Ishikawa (cell line): ENCODE measurements around the gene RHOV.

Source experiments
- CEBPB ChIP-seq: IDR thresholded peaks from 2 replicates; pipeline ENCODE4 v1.6.1; 2012
- CREB1 ChIP-seq: IDR thresholded peaks from 2 replicates; pipeline ENCODE4 v1.6.1; 2012; ENCODE audit warnings: low read depth
- EGR1 ChIP-seq: IDR thresholded peaks from 2 replicates; pipeline ENCODE4 v1.6.1; 2012
- EP300 ChIP-seq: IDR thresholded peaks from 2 replicates; pipeline ENCODE4 v1.6.1; 2012; ENCODE audit warnings: borderline replicate concordance
- FOXM1 ChIP-seq: IDR thresholded peaks from 2 replicates; pipeline ENCODE4 v1.6.1; 2012; ENCODE audit warnings: low read depth, borderline replicate concordance
- MAX ChIP-seq: IDR thresholded peaks from 2 replicates; pipeline ENCODE4 v1.6.1; 2012
- NFIC ChIP-seq: IDR thresholded peaks from 2 replicates; pipeline ENCODE4 v1.6.1; 2012
- RAD21 ChIP-seq: IDR thresholded peaks from 2 replicates; pipeline ENCODE4 v1.6.1; 2012; ENCODE audit warnings: low read depth
- TAF1 ChIP-seq: IDR thresholded peaks from 2 replicates; pipeline ENCODE4 v1.6.1; 2012; ENCODE audit warnings: low read depth, mild to moderate bottlenecking
- TCF12 ChIP-seq: IDR thresholded peaks from 2 replicates; pipeline ENCODE4 v1.6.1; 2012; ENCODE audit warnings: low read depth
- TEAD4 ChIP-seq: IDR thresholded peaks from 2 replicates; pipeline ENCODE4 v1.6.1; 2012
- YY1 ChIP-seq: IDR thresholded peaks from 2 replicates; pipeline ENCODE4 v1.6.1; 2012; ENCODE audit warnings: low read depth
- ZBTB7A ChIP-seq: IDR thresholded peaks from 2 replicates; pipeline ENCODE4 v1.6.1; 2012; ENCODE audit warnings: low read depth
- TF ChIP-seq, protein P1 (sequence below): IDR thresholded peaks from 2 replicates; pipeline ENCODE4 v1.6.1; 2012; ENCODE audit warnings: low read depth, mild to moderate bottlenecking
- TF ChIP-seq, protein P2 (sequence below): IDR thresholded peaks from 2 replicates; pipeline ENCODE4 v1.6.1; 2012

RHOV gene

DNA sequence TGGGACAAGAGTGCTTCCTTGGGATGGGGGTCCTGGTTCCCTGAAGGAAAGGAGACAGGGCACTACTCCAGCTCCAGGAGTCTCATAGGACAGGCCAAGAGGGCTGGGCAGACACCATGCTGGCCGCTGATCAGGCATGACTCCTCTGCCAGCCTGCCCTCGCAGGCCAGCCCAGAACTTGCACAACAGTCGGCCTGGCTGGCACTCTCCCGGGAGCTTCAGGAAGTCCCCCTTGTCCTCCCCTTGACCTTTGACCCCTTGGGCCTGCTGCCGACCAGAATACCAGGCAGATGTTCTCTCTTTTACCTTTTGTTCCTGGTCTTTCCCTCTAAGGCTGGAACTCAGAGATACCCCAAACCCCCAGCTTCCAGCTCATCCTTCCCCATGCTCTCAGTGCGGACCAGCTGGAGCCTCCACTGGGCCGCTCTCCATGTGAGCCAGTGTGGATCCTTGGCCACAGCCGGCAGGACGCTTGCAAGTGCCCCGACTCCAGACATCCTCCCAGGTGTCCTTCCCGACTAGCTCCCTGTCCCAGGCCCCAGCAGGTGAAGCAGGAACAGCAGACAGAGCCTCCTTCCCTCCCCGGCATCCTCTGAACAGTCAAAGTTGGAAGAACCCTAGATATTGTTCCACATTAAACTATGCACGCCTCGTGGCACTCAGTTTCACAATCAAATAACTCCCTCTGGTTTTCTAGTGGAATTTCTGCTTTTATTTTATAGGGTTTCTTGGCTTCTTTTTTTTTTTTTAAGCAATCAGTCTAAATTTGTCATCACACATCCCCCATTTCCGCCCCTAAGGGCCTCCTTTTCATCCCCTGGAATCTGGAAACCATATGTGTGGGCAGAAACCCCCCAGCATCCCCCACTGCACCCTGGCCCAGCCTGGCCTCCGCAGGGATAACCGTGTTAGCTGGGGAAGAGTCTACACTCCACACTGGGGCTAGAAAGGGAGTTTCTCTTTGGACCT, 35.9 kb upstream of the RHOV start:
- no peak for TF ChIP-seq TCF12
- TF ChIP-seq NFIC, result no peak
- TF ChIP-seq YY1, result no peak
- no peak for TF ChIP-seq MAX
- TF ChIP-seq, protein P1, sequence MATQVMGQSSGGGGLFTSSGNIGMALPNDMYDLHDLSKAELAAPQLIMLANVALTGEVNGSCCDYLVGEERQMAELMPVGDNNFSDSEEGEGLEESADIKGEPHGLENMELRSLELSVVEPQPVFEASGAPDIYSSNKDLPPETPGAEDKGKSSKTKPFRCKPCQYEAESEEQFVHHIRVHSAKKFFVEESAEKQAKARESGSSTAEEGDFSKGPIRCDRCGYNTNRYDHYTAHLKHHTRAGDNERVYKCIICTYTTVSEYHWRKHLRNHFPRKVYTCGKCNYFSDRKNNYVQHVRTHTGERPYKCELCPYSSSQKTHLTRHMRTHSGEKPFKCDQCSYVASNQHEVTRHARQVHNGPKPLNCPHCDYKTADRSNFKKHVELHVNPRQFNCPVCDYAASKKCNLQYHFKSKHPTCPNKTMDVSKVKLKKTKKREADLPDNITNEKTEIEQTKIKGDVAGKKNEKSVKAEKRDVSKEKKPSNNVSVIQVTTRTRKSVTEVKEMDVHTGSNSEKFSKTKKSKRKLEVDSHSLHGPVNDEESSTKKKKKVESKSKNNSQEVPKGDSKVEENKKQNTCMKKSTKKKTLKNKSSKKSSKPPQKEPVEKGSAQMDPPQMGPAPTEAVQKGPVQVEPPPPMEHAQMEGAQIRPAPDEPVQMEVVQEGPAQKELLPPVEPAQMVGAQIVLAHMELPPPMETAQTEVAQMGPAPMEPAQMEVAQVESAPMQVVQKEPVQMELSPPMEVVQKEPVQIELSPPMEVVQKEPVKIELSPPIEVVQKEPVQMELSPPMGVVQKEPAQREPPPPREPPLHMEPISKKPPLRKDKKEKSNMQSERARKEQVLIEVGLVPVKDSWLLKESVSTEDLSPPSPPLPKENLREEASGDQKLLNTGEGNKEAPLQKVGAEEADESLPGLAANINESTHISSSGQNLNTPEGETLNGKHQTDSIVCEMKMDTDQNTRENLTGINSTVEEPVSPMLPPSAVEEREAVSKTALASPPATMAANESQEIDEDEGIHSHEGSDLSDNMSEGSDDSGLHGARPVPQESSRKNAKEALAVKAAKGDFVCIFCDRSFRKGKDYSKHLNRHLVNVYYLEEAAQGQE, result no peak
- TF ChIP-seq RAD21, result no peak
- no peak for TF ChIP-seq EP300
- no peak for TF ChIP-seq CREB1
- TF ChIP-seq CEBPB, result no peak
- TF ChIP-seq, protein P2, sequence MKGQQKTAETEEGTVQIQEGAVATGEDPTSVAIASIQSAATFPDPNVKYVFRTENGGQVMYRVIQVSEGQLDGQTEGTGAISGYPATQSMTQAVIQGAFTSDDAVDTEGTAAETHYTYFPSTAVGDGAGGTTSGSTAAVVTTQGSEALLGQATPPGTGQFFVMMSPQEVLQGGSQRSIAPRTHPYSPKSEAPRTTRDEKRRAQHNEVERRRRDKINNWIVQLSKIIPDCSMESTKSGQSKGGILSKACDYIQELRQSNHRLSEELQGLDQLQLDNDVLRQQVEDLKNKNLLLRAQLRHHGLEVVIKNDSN, result no peak
- TF ChIP-seq ZBTB7A, result no peak
- TF ChIP-seq EGR1, result no peak
- no peak for TF ChIP-seq TAF1
- no peak for TF ChIP-seq FOXM1
- no peak for TF ChIP-seq TEAD4

DNA sequence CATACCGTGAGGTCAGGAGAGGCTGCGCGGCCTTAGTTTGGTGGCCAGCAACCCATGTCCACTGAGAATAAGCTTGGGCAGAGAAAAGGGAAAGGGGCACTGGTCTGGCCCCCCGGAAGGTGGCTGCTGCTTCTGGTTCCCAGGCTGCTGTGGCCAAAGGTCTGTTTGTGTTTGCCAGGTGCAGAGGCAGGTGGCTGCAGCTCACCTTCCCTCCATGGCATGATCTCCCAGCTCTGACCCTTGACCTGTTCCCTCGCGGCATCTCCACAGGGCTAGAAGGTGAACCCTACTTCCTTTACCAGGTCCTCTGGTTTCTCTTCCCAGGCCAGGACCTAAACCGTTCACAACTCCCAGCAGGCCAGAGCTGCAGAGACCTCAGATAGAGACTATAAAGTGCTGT, 34.1 kb upstream of the RHOV start:
- TF ChIP-seq YY1, result no peak
- TF ChIP-seq, protein P2, result no peak
- TF ChIP-seq, protein P1, result no peak

GRCh38 chr15:40906991-40907802, 33.2 kb upstream of the RHOV start:
- peak; percentile 11; the same call in 1 of the 2 replicates for TF ChIP-seq MAX
- peak; percentile 73 for TF ChIP-seq EGR1
- TF ChIP-seq YY1, result no peak; the same call in 1 of the 2 replicates
- TF ChIP-seq CEBPB, result no peak
- peak; percentile 42 for TF ChIP-seq NFIC
- TF ChIP-seq FOXM1, result no peak

- TF ChIP-seq, protein P1, result no peak
- peak; percentile 41; the same call in 1 of the 2 replicates for TF ChIP-seq TAF1
- peak; percentile 91 for TF ChIP-seq NFIC
- peak; percentile 78 for TF ChIP-seq RAD21
- TF ChIP-seq TEAD4, result no peak
- peak; percentile 74; the same call in 1 of the 2 replicates for TF ChIP-seq ZBTB7A
- TF ChIP-seq YY1, result 0 out of 2 replicates have a peak, but pooled peaks have one; percentile 27
- peak; percentile 64; the same call in 1 of the 2 replicates for TF ChIP-seq EP300
- TF ChIP-seq EGR1, result peak; percentile 94
- peak; percentile 69 for TF ChIP-seq TCF12
- peak; percentile 81 for TF ChIP-seq MAX
- TF ChIP-seq, protein P2, result peak; percentile 60; the same call in 1 of the 2 replicates
- TF ChIP-seq FOXM1, result no peak
Observed at GRCh38 chr15:40906091-40906990, 32.3 kb upstream of the RHOV start.
